HAP-1 (cell line): Measurements from ENCODE around the gene REX1BD.

Experiments
- DNase-seq, 2 experiments: peaks; one replicate each; pipeline ENCODE4 v3.0.0-alpha.2; 2016 to 2020; ENCODE audit warnings: low spot score in 2 of 2
- H3K27me3 ChIP-seq: fragments of 250-450 bp; sonication (Bioruptor Pico); 2 replicates; pipeline ENCODE4 v1.5.1; 2020; ENCODE audit warnings: low read depth, mild to moderate bottlenecking, moderate library complexity
- H3K36me3 ChIP-seq: fragments of 250-450 bp; sonication (Bioruptor Pico); replicated peaks from 2 replicates; pipeline ENCODE4 v1.5.1; 2020; ENCODE audit warnings: mild to moderate bottlenecking
- H3K4me1 ChIP-seq: fragments of 250-450 bp; sonication (Bioruptor Pico); 2 replicates; pipeline ENCODE4 v1.5.1; 2020; ENCODE audit warnings: mild to moderate bottlenecking
- H3K4me3 ChIP-seq: fragments of 250-450 bp; sonication (Bioruptor Pico); 2 replicates; pipeline ENCODE4 v1.5.1; 2020; ENCODE audit warnings: mild to moderate bottlenecking, moderate library complexity
- H3K9me3 ChIP-seq: fragments of 250-450 bp; sonication (Bioruptor Pico); 2 replicates; pipeline ENCODE4 v1.5.1; 2020; ENCODE audit warnings: mild to moderate bottlenecking, moderate library complexity
- in situ Hi-C: fragments of 300-500 bp; cut with MboI; formaldehyde crosslinking; loops from 3 replicates; pipeline ENCODE4 v1.14.3; 2020; ENCODE audit warnings: low sequenced_read_pairs, inconsistent platforms, mixed read lengths

REX1BD gene

GRCh38 chr19:18610556-18611326 lies 22.1 kb downstream of the REX1BD start:
- Histone ChIP-seq H3K27me3 (peaks cover 55% of the 10 kb centered on the region), H3K4me3 (no peak overlapping the region), H3K9me3 (no peaks in the 10 kb centered on the region), H3K36me3 (no peaks in the 10 kb centered on the region), H3K4me1 (peaks cover 8% of the 10 kb centered on the region)
- DNase-seq, result no peak
- in situ Hi-C loops, result no loop called here

DNA sequence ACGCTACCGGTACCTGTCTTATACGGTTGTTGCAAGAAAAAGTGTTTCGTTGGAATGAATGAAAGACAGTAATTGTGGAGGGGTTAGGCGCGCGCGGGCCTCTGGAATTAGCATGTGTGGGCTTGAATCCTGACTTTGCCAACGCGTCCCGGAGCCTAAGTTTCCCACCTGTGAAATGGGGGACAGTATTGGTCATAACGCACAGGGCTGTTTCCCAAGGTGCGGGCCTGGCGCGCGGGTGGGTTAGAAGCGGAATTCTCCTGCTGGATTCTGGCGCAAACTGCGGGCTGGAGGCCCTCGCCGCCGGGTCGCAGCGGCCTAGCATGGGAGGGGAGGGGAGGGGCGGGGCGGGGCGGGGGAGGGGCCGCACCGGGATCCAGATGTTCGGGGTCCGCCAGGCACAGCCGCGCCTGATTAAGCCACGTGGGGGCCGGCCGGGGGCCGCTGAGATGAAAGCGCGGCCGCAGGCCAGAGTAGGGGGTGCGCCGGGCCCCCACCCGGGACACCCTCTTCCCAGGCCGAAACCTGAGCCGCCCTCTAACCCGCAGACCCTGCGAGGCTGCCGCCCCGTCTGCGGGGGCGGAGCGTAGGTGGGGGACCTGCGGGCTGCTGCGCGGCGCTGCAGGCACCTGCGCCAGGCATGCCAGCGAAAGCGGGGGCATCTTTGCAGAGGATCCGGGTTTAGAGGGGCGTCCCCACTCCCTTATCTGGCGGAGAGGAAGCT lies 22.9 kb downstream of the REX1BD start:
- H3K4me3 ChIP-seq, result peak overlapping the region; percentile 36
- DNase-seq, result peak in 1 of 2 experiments; percentile 56
- peaks cover 50% of the 10 kb centered on the region for H3K27me3 ChIP-seq
- H3K4me1 ChIP-seq, result peaks cover 8% of the 10 kb centered on the region
- no peaks in the 10 kb centered on the region for H3K9me3 ChIP-seq
- H3K36me3 ChIP-seq, result no peaks in the 10 kb centered on the region
- in situ Hi-C loops, result no loop called here

DNA sequence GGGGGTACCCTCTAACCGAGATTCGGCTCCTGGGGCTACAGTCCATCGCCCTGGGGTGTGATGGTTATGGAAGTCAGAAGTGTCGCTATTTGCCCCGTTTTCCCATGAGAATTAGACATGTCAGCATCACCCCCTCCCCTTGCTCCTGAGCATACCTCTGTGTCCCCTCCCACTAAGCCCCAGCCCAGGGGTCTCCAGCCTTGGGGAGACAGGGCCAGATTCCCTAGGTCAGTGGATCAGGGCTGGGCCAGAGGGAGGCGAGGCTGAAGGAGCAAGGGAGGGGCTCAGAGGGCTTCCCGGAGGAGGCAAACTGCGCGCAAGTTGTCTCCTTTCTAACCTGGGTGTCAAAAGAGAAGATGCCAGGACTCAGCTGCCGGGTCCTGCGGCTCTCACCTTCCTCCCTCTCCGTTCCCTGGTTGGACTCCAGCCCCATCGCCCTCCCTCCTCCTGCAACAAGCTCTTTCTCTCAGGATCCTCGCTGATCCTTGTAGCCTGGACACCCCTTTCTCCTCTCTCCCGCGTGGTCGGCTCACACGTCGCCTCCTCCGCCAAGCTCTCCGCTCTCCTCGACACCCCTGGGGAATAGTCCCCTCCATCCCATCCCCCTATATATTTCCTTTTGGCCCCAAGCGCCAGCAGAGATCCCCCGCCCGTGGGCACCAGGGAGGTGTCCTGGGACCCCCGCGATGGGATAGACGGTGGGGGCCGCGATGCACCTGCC lies 23.6 kb downstream of the REX1BD start:
- peaks cover 8% of the 10 kb centered on the region for H3K4me1 ChIP-seq
- DNase-seq, result peak in 1 of 2 experiments; percentile 48

DNA sequence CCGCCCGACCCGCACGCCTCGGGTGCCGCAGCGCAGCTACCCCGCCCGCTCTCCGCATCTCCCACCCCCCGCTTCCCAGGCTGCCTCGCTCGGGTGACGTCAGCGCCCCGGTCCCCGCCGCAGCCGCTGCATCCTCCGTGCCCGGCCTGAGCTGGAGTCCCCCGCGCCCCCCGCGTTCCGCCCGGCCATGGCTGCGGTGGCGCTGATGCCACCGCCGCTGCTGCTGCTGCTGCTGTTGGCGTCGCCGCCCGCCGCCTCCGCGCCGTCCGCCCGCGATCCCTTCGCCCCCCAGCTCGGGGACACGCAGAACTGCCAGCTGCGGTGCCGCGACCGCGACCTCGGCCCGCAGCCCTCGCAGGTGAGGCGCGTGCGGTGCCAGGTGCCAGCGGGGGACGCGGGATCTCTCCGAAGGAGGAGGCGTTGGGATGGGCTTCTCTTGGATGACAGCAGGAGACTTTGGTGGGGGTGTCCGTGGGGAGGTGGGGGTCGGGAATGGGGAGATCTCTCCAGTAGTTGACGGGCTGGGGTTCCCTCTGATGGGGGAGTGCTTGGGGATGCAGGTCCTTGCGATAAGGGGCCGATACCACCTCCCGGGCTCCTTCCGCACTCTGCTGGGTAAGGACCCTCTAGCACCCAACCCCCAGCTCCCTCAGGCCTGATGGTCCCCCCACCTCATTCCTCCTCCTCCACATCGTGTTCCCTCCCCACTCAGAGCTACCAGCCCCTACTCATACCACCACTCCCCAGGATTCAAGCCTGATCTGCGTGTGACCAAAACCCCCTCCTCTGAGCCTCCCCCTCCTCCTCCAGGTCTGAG lies 24.4 kb downstream of the REX1BD start, which contains the start of gene TMEM59L:
Gene TMEM59L (plus strand): TSS at position 99 of the 817 bp plus-strand sequence. CDS start 89 bp downstream, at position 188.
- peak; percentile 30 to 75 for DNase-seq
- peak within 1 kb of the TSS; percentile 36 for H3K4me3 ChIP-seq
- peaks cover 8% of the 10 kb centered on the region for H3K4me1 ChIP-seq
- in situ Hi-C loops, result no loop called here
- no peaks in the 10 kb centered on the region for H3K9me3 ChIP-seq
- H3K27me3 ChIP-seq, result peaks cover 42% of the 10 kb centered on the region
- H3K36me3 ChIP-seq, result no peaks in the 10 kb centered on the region

More for the DNA sequence above, 23.6 kb downstream of the REX1BD start:
- peak overlapping the region; percentile 36 for H3K4me3 ChIP-seq
- H3K9me3 ChIP-seq, result no peaks in the 10 kb centered on the region
- H3K36me3 ChIP-seq, result no peaks in the 10 kb centered on the region
- H3K27me3 ChIP-seq, result peaks cover 50% of the 10 kb centered on the region
- in situ Hi-C loops, result no loop called here

- in situ Hi-C loops, result no loop called here
- Histone ChIP-seq H3K4me1 (peaks cover 8% of the 10 kb centered on the region), H3K27me3 (peaks cover 35% of the 10 kb centered on the region), H3K4me3 (peak overlapping the region; percentile 36), H3K9me3 (no peaks in the 10 kb centered on the region), H3K36me3 (no peaks in the 10 kb centered on the region)
- no peak for DNase-seq
Measured at GRCh38 chr19:18613589-18614234, 25.1 kb downstream of the REX1BD start.

- Histone ChIP-seq H3K36me3 (no peaks in the 10 kb centered on the region), H3K9me3 (no peaks in the 10 kb centered on the region), H3K4me1 (peaks cover 8% of the 10 kb centered on the region), H3K4me3 (no peak overlapping the region), H3K27me3 (peaks cover 11% of the 10 kb centered on the region)
- in situ Hi-C loops, result no loop called here
- DNase-seq, result no peak
Measured at GRCh38 chr19:18616023-18616422, 27.4 kb downstream of the REX1BD start.

- H3K27me3 ChIP-seq, result peaks cover under 1% of the 10 kb centered on the region
- H3K36me3 ChIP-seq, result no peaks in the 10 kb centered on the region
- H3K9me3 ChIP-seq, result no peaks in the 10 kb centered on the region
- no peak overlapping the region for H3K4me3 ChIP-seq
- in situ Hi-C loops, result no loop called here
- H3K4me1 ChIP-seq, result no peaks in the 10 kb centered on the region; the same call in 1 of the 2 replicates
- no peak for DNase-seq
Measured at GRCh38 chr19:18617562-18617961, 29.0 kb downstream of the REX1BD start.

DNA sequence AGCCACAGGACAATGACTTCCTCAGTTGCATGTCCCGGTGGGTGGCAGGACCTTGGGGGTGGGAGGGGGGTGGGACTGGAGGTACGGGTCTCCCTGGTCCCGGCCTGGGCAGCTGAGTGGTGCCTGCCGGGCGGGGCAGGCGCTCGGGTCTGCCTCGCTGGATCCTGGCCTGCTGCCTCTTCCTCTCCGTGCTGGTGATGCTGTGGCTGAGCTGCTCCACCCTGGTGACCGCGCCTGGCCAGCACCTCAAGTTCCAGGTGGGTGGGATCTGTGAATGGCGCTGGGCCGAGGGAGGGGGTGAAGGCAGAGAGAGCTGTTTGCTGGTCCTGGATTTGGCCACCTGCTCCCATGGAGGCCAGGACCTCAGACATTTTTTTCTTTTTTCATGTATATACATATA lies 29.6 kb downstream of the REX1BD start:
- Histone ChIP-seq H3K9me3 (no peaks in the 10 kb centered on the region), H3K4me3 (no peak overlapping the region), H3K27me3 (no peaks in the 10 kb centered on the region), H3K36me3 (no peaks in the 10 kb centered on the region), H3K4me1 (no peaks in the 10 kb centered on the region; the same call in 1 of the 2 replicates)
- no peak for DNase-seq
- in situ Hi-C loops, result no loop called here

DNA sequence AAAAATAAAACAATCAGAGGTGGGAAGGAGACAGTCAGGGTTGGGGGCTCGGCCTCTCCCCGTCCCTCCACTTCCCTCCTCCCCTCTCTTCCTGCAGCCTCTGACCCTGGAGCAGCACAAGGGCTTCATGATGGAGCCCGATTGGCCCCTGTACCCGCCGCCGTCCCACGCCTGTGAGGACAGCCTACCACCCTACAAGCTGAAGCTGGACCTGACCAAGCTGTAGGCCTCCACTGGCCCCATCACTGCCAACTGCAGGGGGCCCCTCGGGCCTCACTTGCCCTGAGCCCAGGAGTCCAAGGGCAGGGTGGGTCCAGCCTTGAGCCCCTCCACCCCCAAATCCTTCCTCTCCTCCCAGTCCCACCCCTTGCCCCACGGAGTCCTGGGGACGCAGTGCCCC lies 31.7 kb downstream of the REX1BD start:
- Histone ChIP-seq H3K9me3 (no peaks in the 10 kb centered on the region), H3K27me3 (no peaks in the 10 kb centered on the region), H3K4me3 (no peak overlapping the region), H3K4me1 (no peaks in the 10 kb centered on the region), H3K36me3 (no peaks in the 10 kb centered on the region)
- in situ Hi-C loops, result no loop called here
- no peak for DNase-seq

- Histone ChIP-seq H3K36me3 (no peaks in the 10 kb centered on the region), H3K9me3 (no peaks in the 10 kb centered on the region), H3K27me3 (no peaks in the 10 kb centered on the region), H3K4me1 (no peaks in the 10 kb centered on the region), H3K4me3 (no peak overlapping the region)
- no peak for DNase-seq
- in situ Hi-C loops, result no loop called here
Measured at GRCh38 chr19:18620902-18621301, 32.3 kb downstream of the REX1BD start.

DNA sequence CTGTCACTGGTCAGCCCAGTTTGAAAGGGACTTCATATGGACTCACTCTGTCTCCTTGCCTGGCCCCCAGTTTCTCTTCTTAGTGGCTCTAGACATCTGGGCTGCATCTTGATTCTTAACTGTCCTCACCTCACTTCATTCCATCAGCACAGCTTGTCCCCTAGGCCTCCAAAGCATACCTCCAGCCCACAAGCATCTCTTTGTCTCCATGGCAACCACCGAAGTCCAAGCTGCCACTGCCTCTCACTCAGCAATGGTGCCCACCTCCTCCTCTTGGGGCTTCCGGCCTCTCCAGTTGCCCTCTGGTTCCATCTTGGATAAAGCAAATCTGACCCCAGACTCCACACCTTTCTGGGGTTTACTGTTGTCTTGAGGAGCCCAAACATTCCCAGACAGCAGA lies 38.3 kb downstream of the REX1BD start:
- in situ Hi-C loops, result no loop called here
- Histone ChIP-seq H3K36me3 (no peaks in the 10 kb centered on the region), H3K4me3 (no peak overlapping the region), H3K27me3 (no peaks in the 10 kb centered on the region), H3K9me3 (no peaks in the 10 kb centered on the region), H3K4me1 (no peaks in the 10 kb centered on the region)
- DNase-seq, result no peak

- DNase-seq, result no peak
- H3K9me3 ChIP-seq, result no peaks in the 10 kb centered on the region
Measured at GRCh38 chr19:18629166-18630088, 40.8 kb downstream of the REX1BD start.

More at GRCh38 chr19:18629166-18630088, 40.8 kb downstream of the REX1BD start:
- no peaks in the 10 kb centered on the region for H3K27me3 ChIP-seq
- H3K4me1 ChIP-seq, result no peaks in the 10 kb centered on the region
- no peaks in the 10 kb centered on the region for H3K36me3 ChIP-seq
- in situ Hi-C loops, result no loop called here
- no peak overlapping the region for H3K4me3 ChIP-seq
